GM18868 (cell line): ENCODE data around the gene TMEM248.
"Not testable (repeated sequence)": the region's sequence is repeated elsewhere in the genome, so short reads cannot be mapped to it uniquely, and the experiment has no call there.

Source experiments
- ATAC-seq: cut with Tn5 transposase; IDR thresholded peaks from one replicate; pipeline ENCODE4 v1.9.1; 2021; ENCODE audit warnings: mild to moderate bottlenecking, moderate library complexity; ENCODE audit not compliant: unreplicated experiment

Gene TMEM248

DNA sequence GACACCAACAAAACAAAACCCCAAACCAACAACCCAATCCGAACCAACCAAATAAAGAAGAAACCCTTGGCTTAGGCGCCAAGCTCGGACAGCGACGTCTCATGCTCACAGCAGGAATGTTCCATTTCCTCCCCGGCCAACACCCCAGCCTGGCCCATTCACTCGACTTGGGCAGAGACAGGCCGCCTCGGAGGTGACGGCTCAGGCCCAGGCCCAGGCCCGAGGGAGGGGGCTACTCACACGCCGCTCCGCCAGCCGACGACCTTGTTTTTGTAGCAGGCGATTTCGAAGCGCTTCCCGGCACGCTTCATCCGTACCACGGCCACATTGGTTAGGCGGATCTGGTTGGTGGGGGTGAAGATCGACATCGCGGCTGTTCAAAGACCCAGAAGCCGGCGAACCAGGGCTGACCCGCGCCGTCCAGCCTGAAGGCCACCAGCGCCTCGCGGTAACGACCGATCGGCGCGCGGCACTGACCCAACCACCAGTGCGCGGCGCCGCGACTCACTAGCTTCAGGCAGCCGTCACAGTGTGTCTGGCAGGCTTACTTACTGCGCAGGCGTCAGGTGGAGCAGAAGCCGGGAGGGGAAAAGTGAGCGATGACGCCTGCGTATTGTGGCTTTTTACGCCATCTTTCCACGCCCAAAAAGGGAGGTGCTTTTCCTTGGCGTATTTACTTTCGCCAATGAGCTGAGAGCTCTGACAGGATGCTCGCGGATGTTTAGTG is 74.2 kb downstream of the TMEM248 start, which contains the start of gene SBDS:
Gene SBDS (minus strand): TSS at position 537 of the 727 bp plus-strand sequence. CDS start 169 bp downstream, at position 368.
- ATAC-seq, result peak; percentile 62

- ATAC-seq, result peak; percentile 91
Observed at GRCh38 chr7:66996444-66997191, 75.6 kb downstream of the TMEM248 start, which contains the start of gene TYW1. Gene TYW1, plus strand, starts transcription at chr7:66996833. Its CDS starts 146 bp downstream, at chr7:66996979.

GRCh38 chr7:67000601-67001258 is 79.7 kb downstream of the TMEM248 start:
- not testable (repeated sequence) for ATAC-seq

DNA sequence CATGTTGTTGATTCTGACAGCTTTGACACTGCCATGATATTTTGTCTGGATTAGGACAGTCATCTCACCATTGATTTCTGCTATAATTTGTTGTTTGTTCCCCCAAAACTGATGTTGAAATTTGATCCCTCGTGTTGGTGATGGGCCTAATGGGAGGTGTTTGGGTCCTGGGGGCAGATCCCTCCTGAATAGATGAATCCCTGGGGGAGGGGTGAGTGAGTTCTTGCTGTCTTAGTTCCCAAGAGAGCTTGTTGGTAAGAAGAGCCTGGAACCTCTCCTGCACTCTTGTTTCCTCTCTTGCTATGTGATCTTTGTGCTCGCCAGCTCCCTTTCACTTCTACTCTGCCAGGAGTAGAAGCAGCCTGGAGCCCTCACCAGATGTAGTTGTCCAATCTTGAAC is 83.1 kb downstream of the TMEM248 start:
- ATAC-seq, result not testable (repeated sequence)

GRCh38 chr7:67006965-67007364 is 85.9 kb downstream of the TMEM248 start:
- no peak for ATAC-seq
